ENCODE measurements around the gene CAMK2G.

CAMK2G gene

GRCh38 chr10:73886085-73886529 lies 11.8 kb upstream of the CAMK2G start:
- peak; percentile 77 for FAIRE-seq

GRCh38 chr10:73884017-73884416 lies 9.7 kb upstream of the CAMK2G start:
- FAIRE-seq (no peak), DNase-seq (ENCODE audit: extremely low spot score, insufficient read length, low read depth) (no peak)

More at GRCh38 chr10:73886085-73886529, 11.8 kb upstream of the CAMK2G start:
- DNase-seq (ENCODE audit: extremely low spot score, insufficient read length, low read depth): no peak

GRCh38 chr10:73881221-73881919 lies 7.0 kb upstream of the CAMK2G start:
- FAIRE-seq (no peak), DNase-seq (ENCODE audit: extremely low spot score, insufficient read length, low read depth) (no peak)

- peak; percentile 88 for FAIRE-seq
- DNase-seq (ENCODE audit: extremely low spot score, insufficient read length, low read depth): peak; percentile 55
These were observed 5.2 kb upstream of the CAMK2G start for GRCh38 chr10:73879296-73880173.

GRCh38 chr10:73878365-73878764 lies 4.0 kb upstream of the CAMK2G start:
- FAIRE-seq (no peak), DNase-seq (ENCODE audit: extremely low spot score, insufficient read length, low read depth) (no peak)

- DNase-seq (ENCODE audit: extremely low spot score, insufficient read length, low read depth) (no peak), FAIRE-seq (no peak)
These were observed 3.3 kb upstream of the CAMK2G start for GRCh38 chr10:73877533-73878160.

- FAIRE-seq: no peak
- DNase-seq (ENCODE audit: extremely low spot score, insufficient read length, low read depth): no peak
These were observed 2.6 kb upstream of the CAMK2G start for GRCh38 chr10:73876971-73877370.

- DNase-seq (ENCODE audit: extremely low spot score, insufficient read length, low read depth) (no peak), FAIRE-seq (no peak)
These were observed 2.2 kb upstream of the CAMK2G start for GRCh38 chr10:73876566-73876965.

GRCh38 chr10:73876157-73876556 lies 1.8 kb upstream of the CAMK2G start:
- FAIRE-seq (no peak), DNase-seq (ENCODE audit: extremely low spot score, insufficient read length, low read depth) (no peak)

GRCh38 chr10:73875139-73875475 lies 752 bp upstream of the CAMK2G start:
- FAIRE-seq (peak; percentile 64), DNase-seq (ENCODE audit: extremely low spot score, insufficient read length, low read depth) (no peak)

GRCh38 chr10:73873838-73874215 lies 528 bp downstream of the CAMK2G start:
- FAIRE-seq (no peak), DNase-seq (ENCODE audit: extremely low spot score, insufficient read length, low read depth) (no peak)

GRCh38 chr10:73873142-73873837 lies 1.1 kb downstream of the CAMK2G start:
- DNase-seq (ENCODE audit: extremely low spot score, insufficient read length, low read depth) (no peak), FAIRE-seq (no peak)

GRCh38 chr10:73872190-73872710 lies 2.1 kb downstream of the CAMK2G start:
- DNase-seq (ENCODE audit: extremely low spot score, insufficient read length, low read depth) (no peak), FAIRE-seq (no peak)

- FAIRE-seq (no peak), DNase-seq (ENCODE audit: extremely low spot score, insufficient read length, low read depth) (no peak)
These were observed 2.8 kb downstream of the CAMK2G start for GRCh38 chr10:73871295-73872189.

- DNase-seq (ENCODE audit: extremely low spot score, insufficient read length, low read depth) (no peak), FAIRE-seq (no peak)
These were observed 5.6 kb downstream of the CAMK2G start for GRCh38 chr10:73868655-73869195.

- FAIRE-seq (no peak), DNase-seq (ENCODE audit: extremely low spot score, insufficient read length, low read depth) (no peak)
These were observed 6.3 kb downstream of the CAMK2G start for GRCh38 chr10:73867871-73868631.

GRCh38 chr10:73867126-73867807 lies 7.1 kb downstream of the CAMK2G start:
- no peak for FAIRE-seq
- DNase-seq (ENCODE audit: extremely low spot score, insufficient read length, low read depth): no peak

GRCh38 chr10:73866621-73867020 lies 7.7 kb downstream of the CAMK2G start:
- FAIRE-seq: no peak
- DNase-seq (ENCODE audit: extremely low spot score, insufficient read length, low read depth): no peak
